Heart left ventricle (tissue), 16 donors: ENCODE data around the gene WDR89. TPM values are rescaled to one million over a fixed set of nuclear protein-coding genes. Genes with fewer than 3 reads are reported as not detected.
"Not testable (repeated sequence)": the region's sequence is repeated elsewhere in the genome, so short reads cannot be mapped to it uniquely, and the experiment has no call there.

Experiments
- ATAC-seq, 4 donors: fragments of 200-7000 bp; cut with Tn5 transposase; one replicate each; pipeline ENCODE4 v1.9.1; 2020 to 2022; ENCODE audit warnings: moderate library complexity in 4 of 4, mild to moderate bottlenecking in 3 of 4, moderate number of reproducible peaks in 1 of 4
- DNase-seq, 5 donors: peaks; one replicate each; pipeline ENCODE4 v3.0.0-alpha.2; 2020
- H3K27ac ChIP-seq, 12 donors: fragments of 200-600 bp; sonication (generic) in 4 of 12; one replicate each; pipeline versions ENCODE4 v1.5.0 to v1.8.0; 2016 to 2022; ENCODE audit warnings: mild to moderate bottlenecking in 2 of 12
- H3K27me3 ChIP-seq, 9 donors: fragments of 200-600 bp; sonication (generic) in 2 of 9; one replicate each; pipeline versions ENCODE4 v1.5.1 to v1.8.0; 2016 to 2022; ENCODE audit warnings: mild to moderate bottlenecking in 3 of 9
- H3K36me3 ChIP-seq, 9 donors: fragments of 200-600 bp; sonication (generic) in 2 of 9; one replicate each; pipeline versions ENCODE4 v1.5.0 to v1.8.0; 2018 to 2022; ENCODE audit warnings: mild to moderate bottlenecking in 2 of 9
- H3K4me1 ChIP-seq, 12 donors: fragments of 200-600 bp; sonication (generic) in 4 of 12; one replicate each; pipeline versions ENCODE4 v1.5.0 to v1.8.0; 2016 to 2022; ENCODE audit warnings: mild to moderate bottlenecking in 3 of 12
- H3K4me3 ChIP-seq, 12 donors: fragments of 200-600 bp; sonication (generic) in 4 of 12; one replicate each; pipeline versions ENCODE4 v1.5.0 to v1.8.0; 2017 to 2022; ENCODE audit warnings: mild to moderate bottlenecking in 9 of 12, moderate library complexity in 4 of 12
- H3K9me3 ChIP-seq, 12 donors: fragments of 200-600 bp; sonication (generic) in 4 of 12; one replicate each; pipeline versions ENCODE4 v1.5.0 to v1.8.0; 2016 to 2022; ENCODE audit warnings: mild to moderate bottlenecking in 1 of 12
- CTCF ChIP-seq, 12 donors: fragments of 200-600 bp; sonication (generic) in 4 of 12; IDR thresholded peaks; one replicate each; pipeline versions ENCODE4 v1.5.0 to v1.8.0; 2018 to 2022; ENCODE audit warnings: antibody characterized with exemption in 12 of 12, mild to moderate bottlenecking in 5 of 12
- POLR2A ChIP-seq, 2 donors: fragments of 450-650 bp; IDR thresholded peaks; one replicate each; pipeline ENCODE4 v1.6.1; 2017; ENCODE audit warnings: antibody characterized with exemption in 2 of 2, mild to moderate bottlenecking in 2 of 2, moderate library complexity in 2 of 2
- WGBS, 4 donors: extraction: QIAGEN DNeasy Blood & Tissue Kit in 2 of 4; methylation state at CpG; one replicate each; pipeline versions ENCODE4 v1.1.5 to v1.1.7; 2013 to 2018; 5-methylcytosine and 5-hydroxymethylcytosine counted together
- intact Hi-C, 10 donors: fragments of 100-400 bp; cut with DNase I; formaldehyde crosslinking; loops; one replicate each; pipeline versions ENCODE4 v1.11.1 to v1.14.2; 2022
- polyA plus RNA-seq, 2 donors: library from polyadenylated mRNA; stranded (reverse); fragments of 200-250 nt; gene quantifications; one replicate each; pipeline ENCODE4 v1.2.3, GENCODE V29; 2013
- total RNA-seq, 9 donors: library from RNA; depleted of rRNA in 2 of 9; stranded (reverse); fragments of >200 nt in 2 of 9; fragmentation: NEBNext Ultra II Directional in 3 of 9; extraction: Animal tissue kit (Norgen Biotek cat#: 25700) in 3 of 9; gene quantifications; one replicate each; pipeline versions ENCODE4 v1.1.0 to v1.2.4, GENCODE V29; 2016 to 2023
- donor health status: ischemic (EF 13 %, LVEDD 7.1; RV severe dilation, severe dysfunction).
- donor health status: healthy with polysubstance abuse.
- donor health status: DM: no; HTN: yes; CAD: no.
- donor health status: DM: no; HTN: no; CAD: no.
- donor health status: ischemic (EF 25% LVEDD 6.9; RV normal size, moderate dysfunction).
- donor health status: ischemic (EF 25% LVEDD 5.7; RV mildly dilated, moderate dysfunction).
- donor health status: healthy.
- donor health status: DM: yes; HTN: yes; CAD: no.
- donor health status: ischemic (EF 35%, LVEDD 5.7; RV mildly dilated, moderate dysfunction).
- donor health status: nonischemic (EF 11% LVEDD 7.7; RV severe dilation, severe dysfunction).
- donor health status: DM: yes; HTN: yes; CAD: no.
- donor health status: PGD.
- donor health status: ischemic (EF 29% LVEDD 5.4; RV normal size, mild dysfunction).
- donor health status: nonischemic (EF 23%, LVEDD 6.1; RV moderate dilation, normal function).

WDR89 gene
- total and polyA plus RNA-seq, 11 donors, result 3.1 to 7.6 (median 6.3) TPM

GRCh38 chr14:63644741-63645140, 3.1 kb upstream of the WDR89 start:
- Histone ChIP-seq H3K27ac (no peak overlapping the region), H3K36me3 (no peaks in the 10 kb centered on the region), H3K4me3 (no peak overlapping the region), H3K27me3 (no peaks in the 10 kb centered on the region), H3K9me3 (no peaks in the 10 kb centered on the region), H3K4me1 (peaks cover 0 to 22% (median 10%) of the 10 kb centered on the region in 12 donors)
- intact Hi-C loops, result loop anchor here in 6 of 10 donors (5.0 to 10.0 kb wide), 5 partner anchors 80 to 130 kb away; partner anchors contain the start of genes PPP2R5E (in 3 of the 6) and SGPP1 (in 2 of the 6)
- TF ChIP-seq POLR2A (IDR thresholded peaks at IDR 0.05) (no peak), CTCF (IDR thresholded peaks at IDR 0.05) (no peak)
- no peak for ATAC-seq
- WGBS, 4 donors, result 84 to 91% (median 89%) methylated on average over 2 of the region's 2 CpGs
- DNase-seq, result no peak

GRCh38 chr14:63642656-63643382, 1.1 kb upstream of the WDR89 start:
- Histone ChIP-seq H3K9me3 (no peaks in the 10 kb centered on the region), H3K27ac (peak overlapping the region in 11 of 12 donors; percentile 84 to 96 (median 92)), H3K27me3 (no peaks in the 10 kb centered on the region), H3K4me1 (peaks cover 0 to 28% (median 10%) of the 10 kb centered on the region in 12 donors), H3K36me3 (no peaks in the 10 kb centered on the region), H3K4me3 (peak overlapping the region; percentile 35 to 82 (median 70))
- DNase-seq (no peak), ATAC-seq (no peak)
- TF ChIP-seq POLR2A (IDR thresholded peaks at IDR 0.05) (no peak), CTCF (IDR thresholded peaks at IDR 0.05) (peak in 1 of 12 donors; percentile 12)
- intact Hi-C loops, result loop anchor here in 7 of 10 donors (1.0 to 10.0 kb wide), 7 partner anchors 82 to 132 kb away; partner anchors contain the start of genes PPP2R5E (in 4 of the 7) and SGPP1 (in 2 of the 7)
- WGBS, 4 donors, result 70 to 73% (median 71%) methylated on average over 8 of the region's 8 CpGs

GRCh38 chr14:63642229-63642611, 549 bp upstream of the WDR89 start:
- peaks cover 0 to 3% (median 0%) of the 10 kb centered on the region in 12 donors for H3K9me3 ChIP-seq
- ATAC-seq, result peak; percentile 87 to 88 (median 87)
- H3K27ac ChIP-seq, result peak overlapping the region; percentile 84 to 96 (median 92)
- WGBS, 4 donors, result 0% methylated on average over 12 of the region's 12 CpGs
- H3K4me1 ChIP-seq, result peaks cover 0 to 28% (median 10%) of the 10 kb centered on the region in 12 donors
- intact Hi-C loops, result loop anchor here in 7 of 10 donors (1.0 to 10.0 kb wide), 7 partner anchors 83 to 133 kb away; partner anchors contain the start of genes PPP2R5E (in 4 of the 7) and SGPP1 (in 2 of the 7)
- no peaks in the 10 kb centered on the region for H3K36me3 ChIP-seq
- DNase-seq, result peak; percentile 69 to 90 (median 83)
- TF ChIP-seq CTCF (IDR thresholded peaks at IDR 0.05), result no peak
- no peak for TF ChIP-seq POLR2A (IDR thresholded peaks at IDR 0.05)
- no peaks in the 10 kb centered on the region for H3K27me3 ChIP-seq
- H3K4me3 ChIP-seq, result peak overlapping the region; percentile 35 to 82 (median 70)

GRCh38 chr14:63638493-63638892, 3.2 kb downstream of the WDR89 start:
- Histone ChIP-seq H3K36me3 (no peaks in the 10 kb centered on the region), H3K9me3 (peaks cover 0 to 31% (median 6%) of the 10 kb centered on the region in 12 donors), H3K4me3 (no peak overlapping the region), H3K27ac (no peak overlapping the region), H3K4me1 (peaks cover 0 to 28% (median 10%) of the 10 kb centered on the region in 12 donors), H3K27me3 (no peaks in the 10 kb centered on the region)
- WGBS, 4 donors, result 93 to 100% (median 97%) methylated on average over 1 of the region's 1 CpG
- intact Hi-C loops, result loop anchor here in 6 of 10 donors (10.0 kb wide), 3 partner anchors 136 to 254 kb away; no protein-coding TSS in a partner anchor
- TF ChIP-seq CTCF (IDR thresholded peaks at IDR 0.05) (no peak), POLR2A (IDR thresholded peaks at IDR 0.05) (no peak)
- ATAC-seq (no peak), DNase-seq (no peak)

GRCh38 chr14:63636094-63636635, 5.5 kb downstream of the WDR89 start:
- peaks cover 0 to 19% (median 6%) of the 10 kb centered on the region in 12 donors for H3K4me1 ChIP-seq
- not testable (repeated sequence) for H3K27ac ChIP-seq, H3K4me3 ChIP-seq, ATAC-seq, DNase-seq, H3K27me3 ChIP-seq, H3K36me3 ChIP-seq
- intact Hi-C loops, result loop anchor here in 6 of 10 donors (10.0 kb wide), 3 partner anchors 139 to 251 kb away; no protein-coding TSS in a partner anchor
- WGBS, 4 donors, result 85 to 98% (median 95%) methylated on average over 4 of the region's 4 CpGs
- H3K9me3 ChIP-seq, result peaks cover 0 to 31% (median 6%) of the 10 kb centered on the region in 12 donors
